Measurements from ENCODE around the gene SLC4A3. TPM values are rescaled to one million over a fixed set of nuclear protein-coding genes. Genes with fewer than 3 reads are reported as not detected.
A peak's percentile ranks its signal among the peaks of the same experiment; 100 is the strongest.

SLC4A3 gene
- total RNA-seq, 1 donor: under 0.01 TPM

DNA sequence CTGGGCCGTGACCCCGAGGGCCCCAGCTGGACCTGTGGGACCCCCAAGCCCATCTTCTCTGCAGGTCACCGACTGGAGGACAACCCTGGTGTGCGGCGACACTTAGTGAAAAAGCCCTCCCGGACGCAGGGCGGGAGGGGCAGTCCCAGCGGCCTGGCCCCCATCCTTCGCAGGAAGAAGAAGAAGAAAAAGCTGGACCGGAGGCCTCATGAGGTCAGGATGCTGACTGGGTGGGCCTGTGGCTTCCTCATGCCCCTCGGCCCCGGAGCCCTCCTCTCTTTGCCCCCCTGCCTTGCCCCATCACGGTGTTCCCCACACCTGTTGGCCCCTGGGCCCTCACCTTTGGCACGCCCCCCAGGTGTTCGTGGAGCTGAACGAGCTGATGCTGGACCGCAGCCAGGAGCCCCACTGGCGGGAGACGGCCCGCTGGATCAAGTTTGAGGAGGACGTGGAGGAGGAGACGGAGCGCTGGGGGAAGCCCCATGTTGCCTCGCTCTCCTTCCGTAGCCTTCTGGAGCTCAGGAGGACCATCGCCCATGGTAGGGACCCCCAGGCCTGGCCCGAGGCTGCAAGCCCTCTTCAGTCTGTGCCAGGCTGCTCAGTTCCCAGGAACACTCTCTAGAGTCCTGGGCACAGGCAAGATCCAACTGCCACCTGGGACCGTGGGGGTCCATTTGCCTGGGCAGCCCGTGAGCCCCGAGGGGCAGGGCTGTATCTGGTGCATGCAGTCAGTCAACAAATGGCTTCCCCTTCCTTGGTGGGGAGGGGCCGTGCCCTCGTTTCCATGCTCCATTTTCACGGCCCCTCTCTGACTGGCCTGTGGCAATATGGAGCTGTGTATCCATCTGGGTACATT is 4.7 kb downstream of the SLC4A3 start:
- no peak for DNase-seq (ENCODE audit: low read depth in 2 of 3, low spot score in 2 of 3)

GRCh38 chr2:219632760-219633105 is 5.3 kb downstream of the SLC4A3 start:
- no peak for DNase-seq (ENCODE audit: low read depth in 2 of 3, low spot score in 2 of 3)

- no peak for DNase-seq (ENCODE audit: low read depth in 2 of 3, low spot score in 2 of 3)
These were observed 6.0 kb downstream of the SLC4A3 start for GRCh38 chr2:219633276-219634065.

DNA sequence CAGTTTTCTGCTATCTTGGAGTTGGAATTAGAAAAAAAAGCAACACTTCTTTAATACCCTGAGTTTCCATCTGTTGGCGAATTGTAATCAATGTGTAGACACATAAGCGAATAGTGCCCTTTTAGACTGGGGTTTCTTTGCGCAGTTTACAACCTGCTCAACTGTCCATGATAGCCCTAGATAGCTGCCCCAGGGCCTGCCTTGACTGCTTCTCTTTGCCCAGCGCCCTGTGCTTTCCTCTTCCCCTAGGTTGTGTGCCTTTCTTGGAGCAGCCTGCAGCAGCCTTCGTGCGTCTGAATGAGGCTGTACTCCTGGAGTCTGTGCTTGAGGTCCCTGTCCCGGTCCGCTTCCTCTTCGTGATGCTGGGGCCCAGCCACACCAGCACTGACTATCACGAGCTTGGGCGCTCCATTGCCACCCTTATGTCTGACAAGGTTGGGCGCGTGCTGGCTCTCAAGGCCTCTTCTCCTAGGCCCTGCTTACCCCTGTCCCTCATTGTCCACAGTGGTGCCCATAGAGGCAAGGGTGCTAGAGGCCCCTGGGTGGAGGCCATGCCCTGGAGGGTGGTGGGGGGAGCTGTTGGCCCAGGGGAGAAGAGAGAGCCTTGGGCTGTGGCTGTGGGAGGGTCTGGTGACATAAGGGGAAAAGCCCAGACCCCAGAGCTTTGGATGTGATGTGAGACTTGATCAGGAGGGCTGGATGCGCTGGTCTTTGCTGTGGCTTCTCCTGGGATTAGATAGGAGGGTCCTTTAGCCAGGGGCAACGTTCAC is 6.9 kb downstream of the SLC4A3 start:
- no peak for DNase-seq (ENCODE audit: low read depth in 2 of 3, low spot score in 2 of 3)

DNA sequence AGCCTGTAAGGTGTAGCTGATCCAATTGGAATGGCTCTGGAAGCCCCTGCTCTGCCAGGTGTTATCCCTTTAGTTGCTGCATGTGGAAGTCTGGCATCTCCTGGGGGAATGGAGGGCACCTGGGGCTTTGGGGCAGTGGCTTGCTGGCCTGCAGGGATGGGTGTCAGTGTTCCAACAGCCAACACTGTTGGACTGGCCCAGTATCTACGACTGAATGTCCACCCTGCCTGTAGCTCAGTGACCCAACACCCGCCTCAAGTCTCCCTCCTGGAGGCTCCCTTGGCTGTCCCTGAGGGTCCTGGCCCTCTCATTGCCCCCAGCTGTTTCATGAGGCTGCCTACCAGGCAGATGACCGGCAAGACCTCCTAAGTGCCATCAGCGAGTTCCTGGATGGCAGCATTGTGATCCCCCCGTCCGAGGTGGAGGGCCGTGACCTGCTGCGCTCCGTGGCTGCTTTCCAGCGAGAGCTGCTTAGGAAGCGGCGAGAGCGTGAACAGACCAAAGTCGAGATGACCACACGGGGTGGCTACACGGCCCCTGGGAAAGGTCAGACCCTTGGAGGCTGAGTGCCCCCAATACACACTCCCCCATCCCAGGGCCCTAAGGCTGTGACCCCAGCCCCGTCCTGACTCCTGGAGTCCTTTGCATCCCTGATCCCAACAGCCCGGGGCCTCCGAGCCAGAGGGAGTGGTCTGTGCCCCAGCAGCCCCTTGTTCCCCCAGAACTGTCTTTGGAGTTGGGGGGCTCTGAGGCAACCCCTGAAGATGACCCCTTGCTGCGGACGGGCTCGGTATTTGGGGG is 7.7 kb downstream of the SLC4A3 start:
- DNase-seq (ENCODE audit: low read depth in 2 of 3, low spot score in 2 of 3): no peak

GRCh38 chr2:219636144-219636915 is 8.9 kb downstream of the SLC4A3 start:
- no peak for DNase-seq (ENCODE audit: low read depth in 2 of 3, low spot score in 2 of 3)

DNA sequence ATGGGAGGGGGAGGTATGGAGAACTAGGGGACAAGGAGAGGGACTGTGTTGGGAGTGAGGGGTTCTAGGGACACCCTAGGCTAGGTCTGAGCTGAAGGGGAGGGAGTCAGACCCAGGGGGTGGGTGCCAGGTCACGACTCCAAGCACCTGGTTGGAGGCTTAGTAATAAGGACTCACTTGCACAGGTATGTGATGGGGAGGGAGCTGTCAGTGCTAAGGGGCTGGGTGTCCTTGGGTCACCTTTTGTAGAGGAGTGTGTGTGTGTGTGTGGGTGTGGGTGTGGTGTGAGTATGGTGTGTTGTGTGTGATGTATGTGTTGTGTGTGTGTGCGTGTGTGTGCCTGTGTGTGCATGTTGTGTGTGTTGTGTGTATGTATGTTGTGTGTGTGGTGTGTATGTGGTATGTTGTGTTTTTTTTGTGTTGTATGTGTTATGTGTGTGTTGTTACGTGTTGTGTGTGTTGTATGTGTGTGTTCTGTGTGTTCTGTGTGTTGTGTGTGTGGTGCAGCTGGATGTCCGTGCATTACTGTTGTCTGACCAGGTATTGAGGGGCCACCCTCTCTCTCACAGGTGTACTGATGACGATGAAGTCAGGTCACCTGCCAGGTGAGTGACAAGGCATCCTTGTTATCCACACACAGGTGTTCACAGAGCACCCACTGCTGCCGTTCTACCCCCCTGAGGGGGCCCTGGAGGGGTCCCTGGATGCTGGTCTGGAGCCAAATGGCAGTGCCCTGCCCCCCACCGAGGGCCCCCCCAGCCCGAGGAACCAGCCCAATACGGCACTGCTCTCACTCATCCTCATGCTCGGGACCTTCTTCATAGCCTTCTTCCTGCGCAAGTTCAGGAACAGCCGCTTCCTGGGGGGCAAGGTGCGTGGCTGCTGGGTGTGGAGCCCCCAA is 9.8 kb downstream of the SLC4A3 start:
- no peak for DNase-seq (ENCODE audit: low read depth in 2 of 3, low spot score in 2 of 3)

- no peak for DNase-seq (ENCODE audit: low read depth in 2 of 3, low spot score in 2 of 3)
These were observed 10.4 kb downstream of the SLC4A3 start for GRCh38 chr2:219637842-219638185.

- DNase-seq (ENCODE audit: low read depth in 2 of 3, low spot score in 2 of 3): no peak
These were observed 11.0 kb downstream of the SLC4A3 start for GRCh38 chr2:219638217-219638947.

- no peak for DNase-seq (ENCODE audit: low read depth in 2 of 3, low spot score in 2 of 3)
These were observed 11.7 kb downstream of the SLC4A3 start for GRCh38 chr2:219638948-219639755.

- no peak for DNase-seq (ENCODE audit: low read depth in 2 of 3, low spot score in 2 of 3)
These were observed 14.1 kb downstream of the SLC4A3 start for GRCh38 chr2:219641390-219642068.

- DNase-seq (ENCODE audit: low read depth in 2 of 3, low spot score in 2 of 3): no peak
These were observed 14.6 kb downstream of the SLC4A3 start for GRCh38 chr2:219642069-219642454.

DNA sequence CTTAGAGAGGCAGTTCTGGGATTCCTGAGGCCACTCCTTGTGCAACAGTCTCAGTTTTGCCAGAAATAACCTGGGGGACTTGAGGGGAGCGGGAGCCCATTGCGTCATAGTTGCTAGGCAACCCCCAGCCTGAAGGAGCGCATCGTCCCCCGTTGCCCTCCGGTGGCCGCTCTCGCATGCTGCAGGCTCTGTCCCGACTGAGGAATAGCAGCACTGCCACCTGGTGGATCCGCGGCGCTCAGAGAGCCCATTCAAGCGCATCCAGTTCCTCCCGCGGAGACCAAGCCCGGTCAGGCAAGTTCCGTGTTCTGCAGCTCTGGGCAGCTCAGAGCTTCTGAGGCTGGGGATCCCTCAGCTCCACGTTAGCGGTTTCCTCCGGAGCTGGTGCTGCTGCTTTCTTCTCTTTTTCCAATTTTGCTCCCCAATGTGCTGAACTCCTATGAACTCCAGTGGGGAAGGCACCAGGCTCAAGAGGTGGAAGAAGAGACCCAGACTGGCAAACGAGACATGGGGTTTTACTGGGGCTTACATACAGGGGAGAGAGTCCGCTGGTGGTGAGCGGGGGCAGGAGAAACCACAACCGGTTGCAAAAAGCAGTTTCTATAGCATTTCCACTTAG is 15.1 kb downstream of the SLC4A3 start:
- DNase-seq (ENCODE audit: low read depth in 2 of 3, low spot score in 2 of 3): peak; percentile 53 to 97 (median 97)

DNA sequence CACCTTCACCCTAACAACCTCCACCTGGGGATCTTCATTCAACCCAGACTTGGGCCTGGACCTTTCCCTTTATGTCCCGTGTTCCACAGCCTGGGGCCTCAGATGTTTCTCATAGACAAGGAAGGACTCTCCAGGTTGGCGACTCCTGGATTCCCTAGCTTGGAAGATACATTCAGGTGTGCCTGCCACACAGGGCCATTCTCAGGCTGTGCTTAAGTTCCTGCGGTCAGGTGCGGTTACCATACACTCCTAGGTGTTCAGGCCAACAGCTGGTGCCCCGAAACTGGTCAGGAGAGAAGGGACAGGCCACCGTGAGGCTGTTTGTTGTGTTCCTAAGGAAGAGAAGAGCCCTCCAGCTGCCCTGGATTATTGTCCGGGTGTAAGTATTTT is 15.6 kb downstream of the SLC4A3 start:
- no peak for DNase-seq (ENCODE audit: low read depth in 2 of 3, low spot score in 2 of 3)

GRCh38 chr2:219643788-219644398 is 16.5 kb downstream of the SLC4A3 start:
- no peak for DNase-seq (ENCODE audit: low read depth in 2 of 3, low spot score in 2 of 3)
